T-cell (primary cell): ENCODE results near the gene INSRR. TPM values are rescaled to one million over a fixed set of nuclear protein-coding genes. Genes with fewer than 3 reads are reported as not detected.

ENCODE experiments used
- ATAC-seq, 4 experiments: fragments of 200-7000 bp in 3 of 4; fragments of 150-1000 bp in 1 of 4; cut with Tn5 transposase; replicated peaks in 1 of 4; 1 replicate in 3 of 4; 2 replicates in 1 of 4; pipeline ENCODE4 v1.10.0; 2021; ENCODE audit warnings: moderate library complexity in 3 of 4, mild to moderate bottlenecking in 2 of 4, moderate number of reproducible peaks in 1 of 4
- CTCF ChIA-PET, 2 donors: fragments of 300-600 bp; sonication (Branson Sonifier 250); formaldehyde crosslinking; loops; one replicate each; lab custom pipeline; 2022; ENCODE audit warnings: antibody characterized with exemption in 2 of 2; lab: Charles Lee
- POLR2A ChIA-PET, 2 donors: fragments of 300-600 bp; sonication (Branson Sonifier 250); formaldehyde crosslinking; loops; one replicate each; lab custom pipeline; 2022; ENCODE audit warnings: antibody characterized with exemption in 2 of 2; lab: Charles Lee
- DNase-seq, 35 experiments: peaks; one replicate each; pipeline versions ENCODE4 v3.0.0 to v3.0.0-alpha.2; 2013 to 2023
- H3K27ac ChIP-seq: one replicate; pipeline ENCODE4 v1.5.1; 2013; ENCODE audit warnings: low read length
- H3K27me3 ChIP-seq, 2 experiments: replicated peaks in 1 of 2; 1 replicate in 1 of 2; 2 replicates in 1 of 2; pipeline versions ENCODE4 v1.6.1 to v1.7.0; 2013; ENCODE audit warnings: low read length in 1 of 2, mixed read lengths in 1 of 2; ENCODE audit not compliant: control insufficient read depth in 2 of 2, insufficient read depth in 2 of 2; ENCODE audit errors: extremely low read depth in 1 of 2
- H3K36me3 ChIP-seq, 2 donors: 1 replicate in 1 of 2; 2 replicates in 1 of 2; pipeline versions ENCODE4 v1.6.1 to v1.7.0; 2013; ENCODE audit warnings: low read length in 1 of 2; ENCODE audit not compliant: control insufficient read depth in 2 of 2, insufficient read depth in 1 of 2; ENCODE audit errors: extremely low read depth in 1 of 2
- H3K4me1 ChIP-seq, 2 experiments: 1 replicate in 1 of 2; 2 replicates in 1 of 2; pipeline versions ENCODE4 v1.6.1 to v1.7.0; 2013; ENCODE audit warnings: low read length in 2 of 2, mixed read lengths in 1 of 2; ENCODE audit not compliant: insufficient read depth in 2 of 2, control insufficient read depth in 1 of 2; ENCODE audit errors: extremely low read depth in 1 of 2
- H3K4me3 ChIP-seq, 2 donors: 1 replicate in 1 of 2; 2 replicates in 1 of 2; pipeline versions ENCODE4 v1.5.1 to v1.7.0; 2013; ENCODE audit warnings: mild to moderate bottlenecking in 2 of 2, low read length in 1 of 2, moderate library complexity in 1 of 2; ENCODE audit not compliant: control insufficient read depth in 1 of 2; ENCODE audit errors: extremely low read depth in 1 of 2
- H3K9me3 ChIP-seq: 2 replicates; pipeline ENCODE4 v1.7.0; 2013
- H3K27ac Mint-ChIP-seq, 2 donors: one replicate each; pipeline ENCODE4 v1.8.0; 2020 to 2021; ENCODE audit warnings: mild to moderate bottlenecking in 2 of 2, mixed read lengths in 2 of 2
- H3K27me3 Mint-ChIP-seq, 2 donors: one replicate each; pipeline ENCODE4 v1.8.0; 2021 to 2022; ENCODE audit warnings: mixed read lengths in 2 of 2
- H3K36me3 Mint-ChIP-seq: one replicate; pipeline ENCODE4 v1.8.0; 2021; ENCODE audit warnings: mixed read lengths
- H3K4me1 Mint-ChIP-seq, 3 donors: one replicate each; pipeline ENCODE4 v1.8.0; 2020 to 2022; ENCODE audit warnings: mixed read lengths in 3 of 3, mild to moderate bottlenecking in 1 of 3
- H3K4me3 Mint-ChIP-seq, 3 donors: one replicate each; pipeline ENCODE4 v1.8.0; 2020 to 2022; ENCODE audit warnings: mild to moderate bottlenecking in 3 of 3, mixed read lengths in 3 of 3, moderate library complexity in 3 of 3
- H3K9me3 Mint-ChIP-seq, 3 donors: one replicate each; pipeline ENCODE4 v1.8.0; 2020 to 2022; ENCODE audit warnings: mixed read lengths in 3 of 3
- WGBS: methylation state at CpG from one replicate; pipeline ENCODE4 v1.1.5; 2013; ENCODE audit warnings: missing lambda C conversion rate; ENCODE audit not compliant: insufficient coverage; 5-methylcytosine and 5-hydroxymethylcytosine counted together
- total RNA-seq, 35 experiments: library from RNA in 6 of 35; stranded (reverse) in 6 of 35; fragments of 120-200 nt in 1 of 35; gene quantifications; one replicate each; pipeline versions ENCODE4 v1.2.1 to v1.2.4 and lab custom pipeline; 2013 to 2026

Gene INSRR
- total RNA-seq, 5 donors from 2014 or later (not counting 1 experiment from before 2014, with no cell fraction given): 0.07 TPM; not detected in 4

DNA sequence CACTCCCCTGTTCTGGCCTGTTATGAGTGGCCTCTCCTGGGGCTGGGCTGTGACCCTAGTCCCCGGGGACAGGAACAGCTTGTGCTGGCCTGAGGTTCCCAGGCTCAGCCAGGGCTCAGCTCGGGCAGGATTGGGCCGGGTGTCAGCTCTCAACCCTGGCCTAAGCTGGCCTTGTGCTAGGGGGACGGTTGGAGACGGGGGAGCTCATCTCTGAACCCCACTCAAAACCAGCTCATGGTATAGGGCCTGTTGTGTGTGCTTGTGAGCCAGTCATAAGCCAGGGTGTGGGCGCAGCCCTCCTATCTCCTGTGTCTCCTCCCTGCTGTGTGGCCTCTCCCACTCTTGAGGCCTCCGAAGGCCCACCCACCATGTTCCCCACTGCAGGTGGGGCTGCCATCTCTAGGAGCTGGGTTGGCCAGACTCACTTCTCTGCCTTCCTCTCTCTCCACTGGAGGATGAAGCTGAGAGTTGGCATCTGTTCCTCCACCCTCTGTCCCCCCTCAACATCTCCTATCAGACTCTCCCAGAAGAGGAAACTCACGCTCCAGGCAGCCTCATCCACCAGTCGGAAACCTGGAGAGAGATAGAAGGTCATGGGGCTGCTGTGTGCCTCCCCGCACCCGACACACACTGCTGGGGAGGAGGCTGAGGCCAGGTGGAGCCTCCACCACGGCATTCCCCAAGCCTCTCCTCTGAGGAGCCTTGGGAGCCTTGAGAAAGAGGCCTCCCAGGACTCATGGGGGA, 36.0 kb upstream of the INSRR start:
- no peak for DNase-seq
- H3K9me3 ChIP-seq: no peaks in the 10 kb centered on the region
- no peak overlapping the region for H3K27ac ChIP-seq
- no peaks in the 10 kb centered on the region for H3K9me3 Mint-ChIP-seq
- H3K27ac Mint-ChIP-seq: no peak overlapping the region
- H3K4me1 ChIP-seq: peaks cover 4 to 35% of the 10 kb centered on the region in 2 experiments
- no peaks in the 10 kb centered on the region for H3K36me3 Mint-ChIP-seq
- ChIA-PET CTCF (no interaction called here), POLR2A (no interaction called here)
- H3K4me3 Mint-ChIP-seq: no peak overlapping the region
- 91% methylated on average over 2 of the region's 12 CpGs for WGBS
- ATAC-seq: no peak
- no peak overlapping the region for H3K4me3 ChIP-seq
- H3K27me3 ChIP-seq: peaks cover 0 to 85% of the 10 kb centered on the region in 2 experiments
- H3K36me3 ChIP-seq: no peaks in the 10 kb centered on the region
- peaks cover 25 to 61% of the 10 kb centered on the region in 2 donors for H3K27me3 Mint-ChIP-seq
- peaks cover 22 to 30% (median 26%) of the 10 kb centered on the region in 3 donors for H3K4me1 Mint-ChIP-seq

DNA sequence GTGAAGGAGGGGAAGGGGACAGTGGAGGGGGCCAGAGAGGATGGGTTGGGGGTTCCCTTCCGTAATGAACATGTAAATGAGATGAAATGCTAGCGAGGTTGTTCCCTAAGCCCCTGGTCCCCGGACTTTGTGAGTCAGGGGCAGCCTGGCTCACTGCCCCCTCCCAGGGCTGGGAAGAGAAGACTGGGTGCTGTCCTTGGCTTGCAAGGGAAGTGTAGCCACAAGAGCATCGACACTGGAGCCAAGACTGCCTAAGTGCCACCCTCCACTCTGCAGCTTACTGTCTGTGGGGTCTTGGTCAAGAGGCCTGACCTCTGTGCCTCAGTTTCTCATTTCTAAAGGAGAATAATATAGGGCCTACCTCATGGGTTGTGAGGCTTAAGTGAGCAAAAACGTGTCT, 35.1 kb upstream of the INSRR start:
- ChIA-PET CTCF (no interaction called here), POLR2A (no interaction called here)
- peaks cover 22 to 30% (median 26%) of the 10 kb centered on the region in 3 donors for H3K4me1 Mint-ChIP-seq
- no peak overlapping the region for H3K27ac Mint-ChIP-seq
- peaks cover 26 to 65% of the 10 kb centered on the region in 2 donors for H3K27me3 Mint-ChIP-seq
- WGBS: 46% methylated on average over 3 of the region's 5 CpGs
- no peaks in the 10 kb centered on the region for H3K36me3 ChIP-seq
- ATAC-seq (no peak), DNase-seq (no peak)
- H3K36me3 Mint-ChIP-seq: no peaks in the 10 kb centered on the region
- H3K9me3 ChIP-seq: no peaks in the 10 kb centered on the region
- no peak overlapping the region for H3K4me3 ChIP-seq
- peak overlapping the region in 2 of 3 donors; percentile 43 to 57 for H3K4me3 Mint-ChIP-seq
- H3K4me1 ChIP-seq: peaks cover 4 to 35% of the 10 kb centered on the region in 2 experiments
- peaks cover 0 to 78% of the 10 kb centered on the region in 2 experiments for H3K27me3 ChIP-seq
- H3K9me3 Mint-ChIP-seq: no peaks in the 10 kb centered on the region
- no peak overlapping the region for H3K27ac ChIP-seq

DNA sequence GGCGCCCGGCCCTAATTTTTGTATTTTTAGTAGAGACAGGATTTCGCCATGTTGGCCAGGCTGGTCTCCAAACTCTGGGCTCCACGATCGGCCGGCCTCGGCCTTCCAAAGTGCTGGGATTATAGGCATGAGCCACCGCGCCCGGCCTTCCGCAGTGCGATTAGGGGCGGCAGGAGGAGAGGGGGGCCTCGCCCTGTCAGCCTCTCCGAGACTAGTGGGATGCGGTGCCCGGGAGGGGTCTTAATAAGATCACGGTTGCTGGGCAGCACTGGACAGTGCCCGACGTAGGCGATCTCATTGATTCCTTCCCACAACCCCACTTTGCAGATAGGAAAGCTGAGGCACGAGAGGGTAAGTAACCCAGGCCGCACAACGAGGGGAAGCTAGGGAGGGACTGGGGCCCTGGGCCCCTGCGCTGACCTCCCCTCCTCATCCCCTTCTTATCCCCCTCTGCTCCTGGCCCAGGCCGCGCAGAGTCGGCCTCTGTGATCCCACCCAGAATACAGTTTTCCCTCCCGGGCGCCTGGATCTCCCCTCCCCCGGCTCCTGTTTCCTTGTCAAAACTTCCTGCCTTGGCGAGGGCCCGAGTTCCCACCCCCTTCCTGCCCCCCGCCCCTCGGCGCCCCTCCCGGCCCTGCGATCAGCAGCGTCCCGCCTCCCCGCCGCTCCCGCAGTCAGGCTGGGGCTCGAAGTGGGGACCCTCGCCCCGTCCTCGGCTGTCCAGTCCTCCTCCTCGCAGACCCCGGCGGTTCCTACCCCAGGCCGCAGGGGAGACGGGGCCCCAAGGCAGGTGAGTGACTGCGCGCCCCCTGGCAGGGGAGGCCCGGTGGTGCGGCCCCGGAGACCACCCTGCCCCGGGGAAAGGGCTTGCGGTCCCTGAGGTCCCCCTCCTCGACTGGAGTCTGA, 34.4 kb upstream of the INSRR start, which contains the start of gene PEAR1:
TSS of gene PEAR1 (plus strand) at position 671 of the 906 bp plus-strand sequence. CDS start 10,209 bp downstream, outside the sequence.
- H3K36me3 Mint-ChIP-seq: no peaks in the 10 kb centered on the region
- peaks cover 0 to 80% of the 10 kb centered on the region in 2 experiments for H3K27me3 ChIP-seq
- H3K36me3 ChIP-seq: no peaks in the 10 kb centered on the region
- no peak within 1 kb of the TSS for H3K27ac Mint-ChIP-seq
- peak within 1 kb of the TSS; percentile 24 to 69 for H3K4me3 ChIP-seq
- peaks cover 23 to 62% of the 10 kb centered on the region in 2 donors for H3K27me3 Mint-ChIP-seq
- peak in 2 of 35 experiments; percentile 3 to 9 for DNase-seq
- H3K9me3 Mint-ChIP-seq: no peaks in the 10 kb centered on the region
- H3K4me1 ChIP-seq: peaks cover 4 to 34% of the 10 kb centered on the region in 2 experiments
- no peak for ATAC-seq
- H3K9me3 ChIP-seq: no peaks in the 10 kb centered on the region
- CTCF ChIA-PET: interaction anchor here (0.6 to 1.7 kb wide), 9 partner anchors 14 to 564 kb away, joined by 3 to 6 read pairs (median 3); no protein-coding TSS in a partner anchor
- POLR2A ChIA-PET: no interaction called here
- H3K4me3 Mint-ChIP-seq: peak within 1 kb of the TSS; percentile 61 to 75 (median 62)
- 12% methylated on average over 48 of the region's 60 CpGs for whole genome bisulfite sequencing
- H3K4me1 Mint-ChIP-seq: peaks cover 17 to 25% (median 23%) of the 10 kb centered on the region in 3 donors
- no peak within 1 kb of the TSS for H3K27ac ChIP-seq

DNA sequence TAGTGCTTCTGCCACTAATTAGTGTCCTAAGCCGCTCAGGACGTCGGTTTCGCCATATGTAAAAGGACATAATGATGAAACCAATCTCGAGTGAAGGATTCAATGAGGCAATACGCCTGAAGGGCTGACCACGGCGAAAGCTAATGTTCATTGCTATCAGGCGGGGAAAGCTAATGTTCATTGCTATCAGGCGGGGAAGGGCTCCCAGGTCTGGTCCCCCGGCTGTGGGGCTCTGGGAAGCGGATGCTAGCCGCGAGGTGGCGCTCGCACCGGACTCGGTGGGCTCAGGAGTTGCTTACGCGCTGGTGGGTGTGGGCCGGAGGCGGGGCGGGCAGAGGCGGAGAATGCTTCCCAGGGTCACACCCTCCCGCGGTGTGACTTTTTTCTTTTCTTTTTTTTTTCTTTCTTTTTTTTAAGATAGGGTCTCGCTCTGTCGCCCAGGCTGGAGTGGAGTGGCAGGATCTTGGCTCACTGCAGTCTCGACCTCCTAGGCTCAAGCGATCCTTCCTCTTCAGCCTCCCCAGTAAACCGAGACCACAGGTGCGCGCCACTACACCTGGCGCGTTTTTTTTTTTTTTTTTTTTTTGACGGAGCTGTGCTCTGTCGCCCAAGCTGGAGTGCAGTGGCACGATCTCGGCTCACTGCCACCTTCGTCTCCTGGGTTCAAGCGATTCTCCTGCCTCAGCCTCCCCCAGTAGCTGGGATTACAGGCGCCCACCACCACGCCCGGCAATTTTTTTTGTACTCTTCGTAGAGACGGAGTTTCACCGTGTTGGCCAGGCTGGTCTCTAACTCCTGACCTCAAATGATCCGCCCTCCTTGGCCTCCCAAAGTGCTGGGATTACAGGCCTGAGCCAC, 33.5 kb upstream of the INSRR start:
- ATAC-seq: peak; percentile 92 to 98 (median 94)
- peak; percentile 59 to 89 (median 78) for DNase-seq
- 3% methylated on average over 34 of the region's 48 CpGs for WGBS
- no peaks in the 10 kb centered on the region for H3K9me3 ChIP-seq
- Mint-ChIP-seq H3K4me1 (peaks cover 15 to 22% (median 22%) of the 10 kb centered on the region in 3 donors), H3K9me3 (no peaks in the 10 kb centered on the region), H3K27ac (no peak overlapping the region), H3K4me3 (peak overlapping the region; percentile 61 to 75 (median 62)), H3K36me3 (no peaks in the 10 kb centered on the region), H3K27me3 (peaks cover 23 to 61% of the 10 kb centered on the region in 2 donors)
- ChIA-PET CTCF (interaction anchor here (0.6 to 1.7 kb wide), 11 partner anchors 10 to 563 kb away, joined by 3 to 6 read pairs (median 3); no protein-coding TSS in a partner anchor), POLR2A (no interaction called here)
- peak overlapping the region; percentile 24 to 69 for H3K4me3 ChIP-seq
- H3K27me3 ChIP-seq: peaks cover 0 to 80% of the 10 kb centered on the region in 2 experiments
- H3K27ac ChIP-seq: no peak overlapping the region
- H3K4me1 ChIP-seq: peaks cover 4 to 29% of the 10 kb centered on the region in 2 experiments
- no peaks in the 10 kb centered on the region for H3K36me3 ChIP-seq

DNA sequence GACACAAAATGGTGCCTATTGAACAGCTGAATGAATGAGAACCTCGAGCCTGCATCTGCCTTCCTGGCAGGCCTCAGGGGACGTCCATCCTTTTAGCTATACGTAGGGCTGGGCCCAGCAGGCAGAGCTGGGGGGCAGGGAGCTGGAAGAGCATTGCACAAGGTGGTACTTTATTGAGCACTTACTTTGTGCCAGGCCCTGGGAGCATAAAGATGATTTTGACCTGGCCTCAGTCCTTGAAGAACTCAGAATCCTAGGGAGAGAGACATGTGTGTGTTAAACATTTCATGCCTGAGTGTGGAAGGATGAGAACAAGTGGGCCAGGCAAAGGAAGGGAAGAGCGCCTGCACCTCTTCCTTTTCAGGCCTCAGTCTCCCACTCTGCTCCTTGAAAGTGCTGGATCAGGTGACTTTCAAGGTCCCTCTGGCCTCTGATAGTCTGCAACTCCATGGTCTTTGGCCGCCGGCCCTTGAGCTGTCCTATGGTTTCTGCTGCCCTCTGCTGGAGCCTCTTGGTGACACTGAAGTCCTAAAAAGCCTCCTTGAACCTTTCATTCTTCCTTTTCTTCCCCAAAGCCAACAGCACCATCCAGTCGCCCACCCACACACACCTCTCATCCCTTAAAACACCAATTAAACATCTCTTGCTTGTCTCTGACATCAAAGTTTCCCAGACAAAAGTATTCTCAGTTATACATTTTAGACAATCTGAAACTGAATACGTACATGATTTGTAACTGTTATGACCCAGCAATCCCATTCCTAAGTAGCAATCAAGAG, 31.1 kb upstream of the INSRR start:
- Histone ChIP-seq H3K36me3 (no peaks in the 10 kb centered on the region), H3K4me1 (peaks cover 4 to 29% of the 10 kb centered on the region in 2 experiments), H3K27ac (no peak overlapping the region), H3K9me3 (no peaks in the 10 kb centered on the region), H3K27me3 (peaks cover 2 to 77% of the 10 kb centered on the region in 2 experiments), H3K4me3 (no peak overlapping the region)
- 35% methylated on average over 7 of the region's 8 CpGs for WGBS
- Mint-ChIP-seq H3K27me3 (peaks cover 34 to 59% of the 10 kb centered on the region in 2 donors), H3K36me3 (no peaks in the 10 kb centered on the region), H3K27ac (no peak overlapping the region), H3K4me1 (peaks cover 15 to 22% (median 22%) of the 10 kb centered on the region in 3 donors), H3K4me3 (no peak overlapping the region), H3K9me3 (no peaks in the 10 kb centered on the region)
- ChIA-PET CTCF (interaction anchor here (0.6 to 1.9 kb wide), 8 partner anchors 38 to 164 kb away, joined by 3 to 14 read pairs (median 6); no protein-coding TSS in a partner anchor), POLR2A (interaction anchor here in 1 of 2 donors (0.6 kb wide), 3 partner anchors 31 to 93 kb away, joined by 3 to 5 read pairs (median 3); no protein-coding TSS in a partner anchor)
- DNase-seq: peak in 25 of 35 experiments; percentile 12 to 70 (median 30)
- ATAC-seq: peak in 1 of 4 experiments; percentile 34
